HEK293 (cell line): ENCODE results near the gene PLEKHA3.

Source experiments
- CTCF ChIA-PET: fragments of 350-600 bp; formaldehyde crosslinking; extraction: SDS; loops from one replicate; lab custom pipeline; 2021; ENCODE audit warnings: antibody characterized with exemption; lab: Yijun Ruan, JAX
- POLR2A ChIA-PET: fragments of 300-600 bp; formaldehyde crosslinking; extraction: SDS; loops from one replicate; lab custom pipeline; 2020; ENCODE audit warnings: antibody characterized with exemption, inconsistent platforms; lab: Yijun Ruan, JAX
- H3K27ac ChIP-seq: fragments of 200-500 bp; sonication (Bioruptor generic); 2 replicates; pipeline ENCODE4 v1.5.1; 2014; ENCODE audit warnings: low read depth, low read length, control low read depth, inconsistent platforms; ENCODE audit errors: extremely low read depth
- H3K36me3 ChIP-seq, 2 experiments: fragments of 200-500 bp in 1 of 2; sonication (Bioruptor generic) in 1 of 2; 1 replicate in 1 of 2; 2 replicates in 1 of 2; pipeline ENCODE4 v1.5.1; 2014 to 2017; ENCODE audit warnings: inconsistent platforms in 2 of 2, low read length in 2 of 2; ENCODE audit not compliant: control insufficient read depth in 2 of 2, insufficient read depth in 1 of 2
- H3K4me1 ChIP-seq: fragments of 200-500 bp; sonication (Bioruptor generic); 2 replicates; pipeline ENCODE4 v1.5.1; 2014; ENCODE audit warnings: mild to moderate bottlenecking, low read length, inconsistent platforms; ENCODE audit not compliant: control insufficient read depth, insufficient read depth
- H3K4me3 ChIP-seq: 2 replicates; pipeline ENCODE4 v1.5.1; 2011; ENCODE audit warnings: low read depth, mild to moderate bottlenecking, control low read depth, low read length, moderate library complexity
- H3K9me3 ChIP-seq: fragments of 200-500 bp; sonication (Bioruptor generic); 2 replicates; pipeline ENCODE4 v1.5.1; 2014; ENCODE audit warnings: low read depth, low read length, inconsistent platforms; ENCODE audit not compliant: control insufficient read depth, insufficient read depth
- OVOL3 ChIP-seq: fragments of 450-650 bp; formaldehyde crosslinking; IDR thresholded peaks from 2 replicates; pipeline ENCODE4 v1.5.1; 2016; ENCODE audit warnings: missing biosample characterization, missing genetic modification characterization
- SP7 ChIP-seq: fragments of 450-650 bp; formaldehyde crosslinking; IDR thresholded peaks from 2 replicates; pipeline ENCODE4 v1.5.1; 2016; ENCODE audit warnings: missing biosample characterization, missing genetic modification characterization
- TRIM28 ChIP-seq: IDR thresholded peaks from 2 replicates; pipeline ENCODE4 v1.6.1; 2011; ENCODE audit warnings: low read length, control low read depth, borderline replicate concordance
- ZBTB17 ChIP-seq: fragments of 450-650 bp; formaldehyde crosslinking; IDR thresholded peaks from 2 replicates; pipeline ENCODE4 v1.5.1; 2016; ENCODE audit warnings: missing biosample characterization, missing genetic modification characterization
- ZFP37 ChIP-seq: fragments of 450-650 bp; formaldehyde crosslinking; IDR thresholded peaks from 2 replicates; pipeline ENCODE4 v1.5.1; 2016; ENCODE audit warnings: missing biosample characterization, missing genetic modification characterization
- ZNF112 ChIP-seq: fragments of 450-650 bp; formaldehyde crosslinking; IDR thresholded peaks from 2 replicates; pipeline ENCODE4 v1.5.0; 2017; ENCODE audit warnings: missing biosample characterization, missing genetic modification characterization
- ZNF121 ChIP-seq: fragments of 450-650 bp; formaldehyde crosslinking; IDR thresholded peaks from 2 replicates; pipeline ENCODE4 v1.5.1; 2016; ENCODE audit warnings: missing biosample characterization, missing genetic modification characterization
- ZNF133 ChIP-seq: fragments of 450-650 bp; formaldehyde crosslinking; IDR thresholded peaks from 2 replicates; pipeline ENCODE4 v1.5.1; 2016; ENCODE audit warnings: missing biosample characterization, missing genetic modification characterization
- ZNF174 ChIP-seq: fragments of 450-650 bp; formaldehyde crosslinking; IDR thresholded peaks from 2 replicates; pipeline ENCODE4 v1.5.0; 2017; ENCODE audit warnings: missing biosample characterization, mild to moderate bottlenecking, missing genetic modification characterization
- ZNF239 ChIP-seq: fragments of 450-650 bp; formaldehyde crosslinking; IDR thresholded peaks from 2 replicates; pipeline ENCODE4 v1.5.1; 2016; ENCODE audit warnings: missing biosample characterization, missing genetic modification characterization
- ZNF335 ChIP-seq: fragments of 450-650 bp; formaldehyde crosslinking; conservative IDR thresholded peaks from 2 replicates; pipeline ENCODE4 v1.5.1; 2016; ENCODE audit warnings: missing biosample characterization, missing genetic modification characterization
- ZNF354C ChIP-seq: fragments of 450-650 bp; formaldehyde crosslinking; IDR thresholded peaks from 2 replicates; pipeline ENCODE4 v1.5.1; 2016; ENCODE audit warnings: missing biosample characterization, missing genetic modification characterization, low read depth, borderline replicate concordance
- ZNF366 ChIP-seq: fragments of 450-650 bp; formaldehyde crosslinking; conservative IDR thresholded peaks from 2 replicates; pipeline ENCODE4 v1.5.1; 2016; ENCODE audit warnings: missing biosample characterization, missing genetic modification characterization
- ZNF423 ChIP-seq: fragments of 450-650 bp; formaldehyde crosslinking; IDR thresholded peaks from 2 replicates; pipeline ENCODE4 v1.5.1; 2016; ENCODE audit warnings: missing biosample characterization, missing genetic modification characterization
- ZNF626 ChIP-seq: fragments of 450-650 bp; sonication (Bioruptor Pico); formaldehyde crosslinking; IDR thresholded peaks from 2 replicates; pipeline ENCODE4 v1.5.1; 2018; ENCODE audit warnings: missing biosample characterization, missing genetic modification characterization, inconsistent platforms
- ZNF658 ChIP-seq: fragments of 450-650 bp; formaldehyde crosslinking; IDR thresholded peaks from 2 replicates; pipeline ENCODE4; 2016; ENCODE audit warnings: missing biosample characterization, missing genetic modification characterization
- ZNF843 ChIP-seq: fragments of 450-650 bp; formaldehyde crosslinking; IDR thresholded peaks from 2 replicates; pipeline ENCODE4 v1.5.1; 2016; ENCODE audit warnings: missing biosample characterization, missing genetic modification characterization
- TF ChIP-seq, protein P1 (sequence below): fragments of 450-650 bp; formaldehyde crosslinking; IDR thresholded peaks from 2 replicates; pipeline ENCODE4 v1.5.1; 2016; ENCODE audit warnings: missing biosample characterization, missing genetic modification characterization
- TF ChIP-seq, protein P2 (sequence below): fragments of 450-650 bp; formaldehyde crosslinking; IDR thresholded peaks from 2 replicates; pipeline ENCODE4 v1.5.1; 2016; ENCODE audit warnings: missing biosample characterization, missing genetic modification characterization
- TF ChIP-seq, protein P3 (sequence below): IDR thresholded peaks from 2 replicates; pipeline ENCODE4 v1.6.1; 2011; ENCODE audit warnings: mild to moderate bottlenecking, low read depth, low read length, borderline replicate concordance
- TF ChIP-seq, protein P4 (sequence below): fragments of 450-650 bp; formaldehyde crosslinking; IDR thresholded peaks from 2 replicates; pipeline ENCODE4 v1.5.1; 2017; ENCODE audit warnings: missing biosample characterization, missing genetic modification characterization
- TF ChIP-seq, protein P5 (sequence below): fragments of 450-650 bp; formaldehyde crosslinking; IDR thresholded peaks from 2 replicates; pipeline ENCODE4 v1.5.1; 2017; ENCODE audit warnings: missing biosample characterization, missing genetic modification characterization
- TF ChIP-seq, protein P6 (sequence below): fragments of 450-650 bp; formaldehyde crosslinking; IDR thresholded peaks from 2 replicates; pipeline ENCODE4 v1.5.1; 2017; ENCODE audit warnings: missing biosample characterization, missing genetic modification characterization

The PLEKHA3 gene

DNA sequence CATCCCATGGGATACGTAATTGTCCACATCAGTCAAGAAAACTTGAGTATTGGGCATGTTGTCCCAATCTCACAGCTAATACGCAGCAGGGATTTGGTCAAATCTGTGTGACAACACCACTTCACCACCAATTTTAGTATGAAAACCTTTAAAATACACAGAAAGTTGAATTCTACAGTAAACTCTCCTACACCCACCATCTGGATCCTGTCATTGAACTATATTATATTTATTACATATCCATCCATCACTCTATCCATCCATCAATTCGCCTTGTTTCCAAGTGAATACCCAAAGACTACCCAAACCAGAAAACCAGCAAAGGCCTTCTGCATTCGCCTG is 1.0 kb upstream of the PLEKHA3 start:
- H3K4me3 ChIP-seq, result no peak overlapping the region
- H3K27ac ChIP-seq, result peak overlapping the region; percentile 74; the same call in 1 of the 2 replicates
- H3K36me3 ChIP-seq, result no peaks in the 10 kb centered on the region
- H3K4me1 ChIP-seq, result 0 out of 2 replicates have a peak, but pooled peaks cover 4% of the 10 kb centered on the region
- CTCF ChIA-PET, result interaction anchor here (0.6 to 1.1 kb wide), 2 partner anchors 12 to 159 kb away, joined by 3 read pairs; no protein-coding TSS in a partner anchor
- no peaks in the 10 kb centered on the region for H3K9me3 ChIP-seq
- TF ChIP-seq ZNF843 (no peak), OVOL3 (tag by site-specific recombination) (no peak), ZFP37 (tag by site-specific recombination) (0 out of 2 replicates have a peak, but pooled peaks have one; percentile 1), ZNF366 (tag by site-specific recombination) (0 out of 2 replicates have a peak, but pooled peaks have one; percentile 8), TRIM28 (peak; percentile 59; the same call in 1 of the 2 replicates)
- POLR2A ChIA-PET, result no interaction called here

DNA sequence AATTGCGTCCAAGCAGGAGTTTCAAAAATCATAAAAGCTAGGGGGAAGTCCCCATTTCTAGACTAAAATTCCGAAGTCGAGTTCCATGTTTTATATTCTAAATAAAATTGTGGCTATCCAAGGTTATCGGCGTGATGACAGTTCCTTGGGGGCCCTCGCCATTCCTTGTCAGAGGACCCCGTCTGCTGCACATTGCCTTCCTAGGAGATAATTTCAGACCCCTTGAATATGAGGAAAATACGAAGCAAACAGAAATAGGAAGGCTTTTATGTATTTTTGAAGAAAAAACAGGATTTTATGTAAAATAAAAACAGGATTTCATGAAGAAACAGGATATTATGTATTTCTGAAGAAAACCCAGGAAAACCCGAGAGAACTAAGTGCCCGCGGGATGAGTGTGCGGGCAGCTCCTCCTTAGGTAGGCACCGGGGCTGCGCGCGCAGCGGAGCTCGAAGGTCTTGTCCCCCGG is 465 bp upstream of the PLEKHA3 start:
- CTCF ChIA-PET, result interaction anchor here (0.6 to 1.1 kb wide), 2 partner anchors 12 to 159 kb away, joined by 3 read pairs; no protein-coding TSS in a partner anchor
- TF ChIP-seq ZNF658 (tag by site-specific recombination), result no peak
- no peak for TF ChIP-seq ZNF133 (tag by site-specific recombination)
- TF ChIP-seq, protein P1, sequence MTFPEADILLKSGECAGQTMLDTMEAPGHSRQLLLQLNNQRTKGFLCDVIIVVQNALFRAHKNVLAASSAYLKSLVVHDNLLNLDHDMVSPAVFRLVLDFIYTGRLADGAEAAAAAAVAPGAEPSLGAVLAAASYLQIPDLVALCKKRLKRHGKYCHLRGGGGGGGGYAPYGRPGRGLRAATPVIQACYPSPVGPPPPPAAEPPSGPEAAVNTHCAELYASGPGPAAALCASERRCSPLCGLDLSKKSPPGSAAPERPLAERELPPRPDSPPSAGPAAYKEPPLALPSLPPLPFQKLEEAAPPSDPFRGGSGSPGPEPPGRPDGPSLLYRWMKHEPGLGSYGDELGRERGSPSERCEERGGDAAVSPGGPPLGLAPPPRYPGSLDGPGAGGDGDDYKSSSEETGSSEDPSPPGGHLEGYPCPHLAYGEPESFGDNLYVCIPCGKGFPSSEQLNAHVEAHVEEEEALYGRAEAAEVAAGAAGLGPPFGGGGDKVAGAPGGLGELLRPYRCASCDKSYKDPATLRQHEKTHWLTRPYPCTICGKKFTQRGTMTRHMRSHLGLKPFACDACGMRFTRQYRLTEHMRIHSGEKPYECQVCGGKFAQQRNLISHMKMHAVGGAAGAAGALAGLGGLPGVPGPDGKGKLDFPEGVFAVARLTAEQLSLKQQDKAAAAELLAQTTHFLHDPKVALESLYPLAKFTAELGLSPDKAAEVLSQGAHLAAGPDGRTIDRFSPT (tag by site-specific recombination), result peak; percentile 68; the same call in 1 of the 2 replicates
- no peak for TF ChIP-seq ZNF112 (tag by site-specific recombination)
- TF ChIP-seq, protein P2, sequence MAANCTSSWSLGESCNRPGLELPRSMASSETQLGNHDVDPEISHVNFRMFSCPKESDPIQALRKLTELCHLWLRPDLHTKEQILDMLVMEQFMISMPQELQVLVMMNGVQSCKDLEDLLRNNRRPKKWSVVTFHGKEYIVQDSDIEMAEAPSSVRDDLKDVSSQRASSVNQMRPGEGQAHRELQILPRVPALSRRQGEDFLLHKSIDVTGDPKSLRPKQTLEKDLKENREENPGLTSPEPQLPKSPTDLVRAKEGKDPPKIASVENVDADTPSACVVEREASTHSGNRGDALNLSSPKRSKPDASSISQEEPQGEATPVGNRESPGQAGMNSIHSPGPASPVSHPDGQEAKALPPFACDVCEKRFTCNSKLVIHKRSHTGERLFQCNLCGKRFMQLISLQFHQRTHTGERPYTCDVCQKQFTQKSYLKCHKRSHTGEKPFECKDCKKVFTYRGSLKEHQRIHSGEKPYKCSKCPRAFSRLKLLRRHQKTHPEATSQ (tag by site-specific recombination), result no peak
- no peak for TF ChIP-seq ZNF174 (tag by site-specific recombination)
- TF ChIP-seq ZNF354C (tag by site-specific recombination), result no peak
- TF ChIP-seq ZNF335 (tag by site-specific recombination), result peak; percentile 70
- TF ChIP-seq ZNF239 (tag by site-specific recombination), result no peak
- TF ChIP-seq, protein P3, sequence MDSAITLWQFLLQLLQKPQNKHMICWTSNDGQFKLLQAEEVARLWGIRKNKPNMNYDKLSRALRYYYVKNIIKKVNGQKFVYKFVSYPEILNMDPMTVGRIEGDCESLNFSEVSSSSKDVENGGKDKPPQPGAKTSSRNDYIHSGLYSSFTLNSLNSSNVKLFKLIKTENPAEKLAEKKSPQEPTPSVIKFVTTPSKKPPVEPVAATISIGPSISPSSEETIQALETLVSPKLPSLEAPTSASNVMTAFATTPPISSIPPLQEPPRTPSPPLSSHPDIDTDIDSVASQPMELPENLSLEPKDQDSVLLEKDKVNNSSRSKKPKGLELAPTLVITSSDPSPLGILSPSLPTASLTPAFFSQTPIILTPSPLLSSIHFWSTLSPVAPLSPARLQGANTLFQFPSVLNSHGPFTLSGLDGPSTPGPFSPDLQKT, result no peak
- no peak for TF ChIP-seq ZNF626
- Histone ChIP-seq H3K9me3 (no peaks in the 10 kb centered on the region), H3K4me1 (peaks cover 6% of the 10 kb centered on the region), H3K4me3 (peak overlapping the region; percentile 87), H3K27ac (peak overlapping the region; percentile 60), H3K36me3 (no peaks in the 10 kb centered on the region)
- POLR2A ChIA-PET, result interaction anchor here (0.7 to 1.5 kb wide), 3 partner anchors 21 to 367 kb away, joined by 3 to 12 read pairs (median 4); partner anchors contain the start of genes PJVK, PRKRA and RBM45

DNA sequence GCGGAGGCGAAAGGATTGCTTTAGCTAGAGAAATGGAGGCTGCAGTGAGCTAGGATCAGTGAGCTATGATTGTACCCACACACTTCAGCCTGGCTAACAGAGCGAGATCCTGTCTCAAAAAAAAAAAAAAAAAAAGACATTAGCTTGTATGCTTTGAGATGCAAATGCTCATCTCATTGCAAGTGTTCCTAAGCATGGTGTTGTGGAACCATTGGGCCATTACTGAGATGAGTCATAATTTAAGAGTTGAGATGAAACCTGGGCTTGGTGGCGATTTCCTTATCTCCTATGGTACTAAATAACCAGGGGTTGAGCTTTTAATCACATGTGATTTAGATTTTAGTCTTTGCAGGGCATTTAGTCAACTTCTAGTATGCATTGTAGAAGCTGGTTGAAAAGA is 2.2 kb downstream of the PLEKHA3 start:
- ChIA-PET POLR2A (interaction anchor here (0.6 to 2.1 kb wide), 7 partner anchors 12 to 585 kb away, joined by 3 to 12 read pairs (median 3); partner anchors contain the start of genes PJVK and PRKRA), CTCF (interaction anchor here (0.6 to 1.0 kb wide), 9 partner anchors 12 to 1250 kb away, joined by 3 to 5 read pairs (median 3); no protein-coding TSS in a partner anchor)
- peaks cover 0 to 11% of the 10 kb centered on the region in 2 experiments; a peak in 2 of 3 replicates for H3K36me3 ChIP-seq
- no peaks in the 10 kb centered on the region for H3K9me3 ChIP-seq
- peaks cover 18% of the 10 kb centered on the region for H3K4me1 ChIP-seq
- no peak overlapping the region for H3K27ac ChIP-seq
- peak overlapping the region; percentile 13; the same call in 1 of the 2 replicates for H3K4me3 ChIP-seq
- TF ChIP-seq ZNF423 (tag by site-specific recombination), result no peak
- TF ChIP-seq ZBTB17 (tag by site-specific recombination), result peak; percentile 60; the same call in 1 of the 2 replicates
- TF ChIP-seq, protein P4, sequence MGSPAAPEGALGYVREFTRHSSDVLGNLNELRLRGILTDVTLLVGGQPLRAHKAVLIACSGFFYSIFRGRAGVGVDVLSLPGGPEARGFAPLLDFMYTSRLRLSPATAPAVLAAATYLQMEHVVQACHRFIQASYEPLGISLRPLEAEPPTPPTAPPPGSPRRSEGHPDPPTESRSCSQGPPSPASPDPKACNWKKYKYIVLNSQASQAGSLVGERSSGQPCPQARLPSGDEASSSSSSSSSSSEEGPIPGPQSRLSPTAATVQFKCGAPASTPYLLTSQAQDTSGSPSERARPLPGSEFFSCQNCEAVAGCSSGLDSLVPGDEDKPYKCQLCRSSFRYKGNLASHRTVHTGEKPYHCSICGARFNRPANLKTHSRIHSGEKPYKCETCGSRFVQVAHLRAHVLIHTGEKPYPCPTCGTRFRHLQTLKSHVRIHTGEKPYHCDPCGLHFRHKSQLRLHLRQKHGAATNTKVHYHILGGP (tag by site-specific recombination), result no peak
- TF ChIP-seq, protein P5, sequence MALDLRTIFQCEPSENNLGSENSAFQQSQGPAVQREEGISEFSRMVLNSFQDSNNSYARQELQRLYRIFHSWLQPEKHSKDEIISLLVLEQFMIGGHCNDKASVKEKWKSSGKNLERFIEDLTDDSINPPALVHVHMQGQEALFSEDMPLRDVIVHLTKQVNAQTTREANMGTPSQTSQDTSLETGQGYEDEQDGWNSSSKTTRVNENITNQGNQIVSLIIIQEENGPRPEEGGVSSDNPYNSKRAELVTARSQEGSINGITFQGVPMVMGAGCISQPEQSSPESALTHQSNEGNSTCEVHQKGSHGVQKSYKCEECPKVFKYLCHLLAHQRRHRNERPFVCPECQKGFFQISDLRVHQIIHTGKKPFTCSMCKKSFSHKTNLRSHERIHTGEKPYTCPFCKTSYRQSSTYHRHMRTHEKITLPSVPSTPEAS (tag by site-specific recombination), result no peak
- no peak for TF ChIP-seq ZNF121 (tag by site-specific recombination)
- TF ChIP-seq, protein P6, sequence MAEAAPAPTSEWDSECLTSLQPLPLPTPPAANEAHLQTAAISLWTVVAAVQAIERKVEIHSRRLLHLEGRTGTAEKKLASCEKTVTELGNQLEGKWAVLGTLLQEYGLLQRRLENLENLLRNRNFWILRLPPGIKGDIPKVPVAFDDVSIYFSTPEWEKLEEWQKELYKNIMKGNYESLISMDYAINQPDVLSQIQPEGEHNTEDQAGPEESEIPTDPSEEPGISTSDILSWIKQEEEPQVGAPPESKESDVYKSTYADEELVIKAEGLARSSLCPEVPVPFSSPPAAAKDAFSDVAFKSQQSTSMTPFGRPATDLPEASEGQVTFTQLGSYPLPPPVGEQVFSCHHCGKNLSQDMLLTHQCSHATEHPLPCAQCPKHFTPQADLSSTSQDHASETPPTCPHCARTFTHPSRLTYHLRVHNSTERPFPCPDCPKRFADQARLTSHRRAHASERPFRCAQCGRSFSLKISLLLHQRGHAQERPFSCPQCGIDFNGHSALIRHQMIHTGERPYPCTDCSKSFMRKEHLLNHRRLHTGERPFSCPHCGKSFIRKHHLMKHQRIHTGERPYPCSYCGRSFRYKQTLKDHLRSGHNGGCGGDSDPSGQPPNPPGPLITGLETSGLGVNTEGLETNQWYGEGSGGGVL (tag by site-specific recombination), result no peak
- TF ChIP-seq SP7 (tag by site-specific recombination), result peak; percentile 79
